ENCODE measurements around the gene IL17RD. TPM values are rescaled to one million over a fixed set of nuclear protein-coding genes. Genes with fewer than 3 reads are reported as not detected.

The IL17RD gene
- total RNA-seq, 2 experiments from 2014 or later: not detected

- Mint-ChIP-seq H3K27me3 (peaks cover 28% of the 10 kb centered on the region), H3K4me3 (no peak overlapping the region), H3K27ac (no peak overlapping the region), H3K36me3 (ENCODE audit: low read depth) (no peaks in the 10 kb centered on the region), H3K4me1 (ENCODE audit: low read depth) (no peaks in the 10 kb centered on the region), H3K9me3 (no peaks in the 10 kb centered on the region)
- H3K4me3 ChIP-seq (ENCODE audit: low read length): no peak overlapping the region
- peaks cover 5 to 16% of the 10 kb centered on the region in 2 experiments for H3K27me3 ChIP-seq (ENCODE audit: control insufficient read depth in 1 of 2, insufficient read depth in 2 of 2, low read length in 2 of 2)
- no peaks in the 10 kb centered on the region for H3K4me1 ChIP-seq (ENCODE audit: insufficient read depth, low read length)
- TF ChIP-seq CTCF (IDR thresholded peaks at IDR 0.05): no peak
- no peak overlapping the region for H3K27ac ChIP-seq (ENCODE audit: low read depth in 1 of 2, low read length in 2 of 2)
- H3K36me3 ChIP-seq (ENCODE audit: insufficient read depth, low read length): no peaks in the 10 kb centered on the region
- no peaks in the 10 kb centered on the region for H3K9me3 ChIP-seq (ENCODE audit: control insufficient read depth in 1 of 2, insufficient read depth in 1 of 2, low read length in 2 of 2)
- ATAC-seq (ENCODE audit: poor library complexity): no peak
- ChIA-PET POLR2A (no interaction called here), CTCF (no interaction called here)
- no peak for DNase-seq
- intact Hi-C loops (cut with DNase I, micrococcal nuclease): no loop called here
These were observed 14.1 kb downstream of the IL17RD start for GRCh38 chr3:57151021-57151449.

GRCh38 chr3:57150113-57150581 is 15.0 kb downstream of the IL17RD start:
- no peaks in the 10 kb centered on the region for H3K36me3 ChIP-seq (ENCODE audit: insufficient read depth, low read length)

GRCh38 chr3:57147071-57147470 is 18.1 kb downstream of the IL17RD start:
- H3K4me3 Mint-ChIP-seq: no peak overlapping the region

More at GRCh38 chr3:57150113-57150581, 15.0 kb downstream of the IL17RD start:
- Mint-ChIP-seq H3K27me3 (peaks cover 33% of the 10 kb centered on the region), H3K9me3 (no peaks in the 10 kb centered on the region), H3K4me3 (no peak overlapping the region), H3K36me3 (ENCODE audit: low read depth) (no peaks in the 10 kb centered on the region), H3K4me1 (ENCODE audit: low read depth) (no peaks in the 10 kb centered on the region), H3K27ac (no peak overlapping the region)
- DNase-seq (no peak), ATAC-seq (ENCODE audit: poor library complexity) (no peak)
- Histone ChIP-seq H3K27me3 (ENCODE audit: control insufficient read depth in 1 of 2, insufficient read depth in 2 of 2, low read length in 2 of 2) (peaks cover 5 to 16% of the 10 kb centered on the region in 2 experiments), H3K4me3 (ENCODE audit: low read length) (no peak overlapping the region), H3K9me3 (ENCODE audit: control insufficient read depth in 1 of 2, insufficient read depth in 1 of 2, low read length in 2 of 2) (no peaks in the 10 kb centered on the region), H3K4me1 (ENCODE audit: insufficient read depth, low read length) (no peaks in the 10 kb centered on the region), H3K27ac (ENCODE audit: low read depth in 1 of 2, low read length in 2 of 2) (no peak overlapping the region)
- intact Hi-C loops (cut with DNase I, micrococcal nuclease): no loop called here
- ChIA-PET POLR2A (no interaction called here), CTCF (interaction anchor here (0.6 kb wide), 1 partner anchor 13 kb away, joined by 3 read pairs; no protein-coding TSS in a partner anchor)
- TF ChIP-seq CTCF (IDR thresholded peaks at IDR 0.05): no peak

More at GRCh38 chr3:57147071-57147470, 18.1 kb downstream of the IL17RD start:
- Mint-ChIP-seq H3K27ac (no peak overlapping the region), H3K27me3 (peaks cover 45% of the 10 kb centered on the region), H3K4me1 (ENCODE audit: low read depth) (no peaks in the 10 kb centered on the region), H3K9me3 (no peaks in the 10 kb centered on the region), H3K36me3 (ENCODE audit: low read depth) (no peaks in the 10 kb centered on the region)
- TF ChIP-seq CTCF (IDR thresholded peaks at IDR 0.05): no peak
- intact Hi-C loops (cut with DNase I, micrococcal nuclease): no loop called here
- POLR2A ChIA-PET: no interaction called here
- H3K36me3 ChIP-seq (ENCODE audit: insufficient read depth, low read length): no peaks in the 10 kb centered on the region
- H3K4me1 ChIP-seq (ENCODE audit: insufficient read depth, low read length): no peaks in the 10 kb centered on the region
- CTCF ChIA-PET: interaction anchor here (0.7 kb wide), 2 partner anchors 10 to 874 kb away, joined by 3 to 4 read pairs; no protein-coding TSS in a partner anchor
- no peak for ATAC-seq (ENCODE audit: poor library complexity)
- H3K27ac ChIP-seq (ENCODE audit: low read depth in 1 of 2, low read length in 2 of 2): no peak overlapping the region
- peaks cover 4 to 15% of the 10 kb centered on the region in 2 experiments for H3K27me3 ChIP-seq (ENCODE audit: control insufficient read depth in 1 of 2, insufficient read depth in 2 of 2, low read length in 2 of 2)
- H3K4me3 ChIP-seq (ENCODE audit: low read length): no peak overlapping the region
- no peaks in the 10 kb centered on the region for H3K9me3 ChIP-seq (ENCODE audit: control insufficient read depth in 1 of 2, insufficient read depth in 1 of 2, low read length in 2 of 2)
- DNase-seq: no peak

Data from CD4-positive, alpha-beta T cell (primary cell).